Measurements from ENCODE around the gene CRYGN. TPM values are rescaled to one million over a fixed set of nuclear protein-coding genes. Genes with fewer than 3 reads are reported as not detected.
A peak's percentile ranks its signal among the peaks of the same experiment; 100 is the strongest.

Gene CRYGN
- total RNA-seq, 2 experiments from 2014 or later = 0.34 to 0.50 TPM

GRCh38 chr7:151448261-151449252 lies 8.6 kb upstream of the CRYGN start:
- POLR2A ChIA-PET = interaction anchor here (0.7 to 2.5 kb wide), 4 partner anchors 11 to 97 kb away, joined by 3 to 9 read pairs (median 6); no protein-coding TSS in a partner anchor
- no peaks in the 10 kb centered on the region for H3K9me3 Mint-ChIP-seq (ENCODE audit: insufficient read depth)
- peaks cover 6% of the 10 kb centered on the region for H3K27me3 Mint-ChIP-seq (ENCODE audit: low read depth)
- H3K27ac Mint-ChIP-seq = peak overlapping the region; percentile 64
- ATAC-seq = peak; percentile 94
- DNase-seq = peak; percentile 86
- no peaks in the 10 kb centered on the region for H3K36me3 Mint-ChIP-seq (ENCODE audit: low read depth)
- H3K4me1 Mint-ChIP-seq (ENCODE audit: low read depth) = peaks cover 13% of the 10 kb centered on the region
- peak overlapping the region; percentile 59 for H3K4me3 Mint-ChIP-seq
- CTCF ChIA-PET = interaction anchor here (0.6 to 6.1 kb wide), 52 partner anchors 9 to 320 kb away, joined by 3 to 193 read pairs (median 4); partner anchors contain the start of genes CRYGN and NUB1

- no peaks in the 10 kb centered on the region for H3K36me3 Mint-ChIP-seq (ENCODE audit: low read depth)
- H3K4me3 Mint-ChIP-seq = peak overlapping the region; percentile 42
- DNase-seq (no peak), ATAC-seq (no peak)
- H3K4me1 Mint-ChIP-seq (ENCODE audit: low read depth) = peaks cover 9% of the 10 kb centered on the region
- CTCF ChIA-PET = interaction anchor here (0.7 to 6.1 kb wide), 41 partner anchors 9 to 321 kb away, joined by 3 to 193 read pairs (median 5); partner anchors contain the start of genes CRYGN and NUB1
- no peak overlapping the region for H3K27ac Mint-ChIP-seq
- H3K27me3 Mint-ChIP-seq (ENCODE audit: low read depth) = peaks cover 6% of the 10 kb centered on the region
- H3K9me3 Mint-ChIP-seq (ENCODE audit: insufficient read depth) = no peaks in the 10 kb centered on the region
- POLR2A ChIA-PET = interaction anchor here (0.7 to 2.5 kb wide), 4 partner anchors 10 to 96 kb away, joined by 3 to 9 read pairs (median 6); no protein-coding TSS in a partner anchor
These were observed 7.9 kb upstream of the CRYGN start for GRCh38 chr7:151447901-151448260.

GRCh38 chr7:151447312-151447711 lies 7.4 kb upstream of the CRYGN start:
- H3K4me3 Mint-ChIP-seq = no peak overlapping the region
- POLR2A ChIA-PET = interaction anchor here (1.6 to 2.5 kb wide), 2 partner anchors 79 to 95 kb away, joined by 7 to 9 read pairs; no protein-coding TSS in a partner anchor

GRCh38 chr7:151446412-151446811 lies 6.5 kb upstream of the CRYGN start:
- no peak for ATAC-seq
- Mint-ChIP-seq H3K36me3 (ENCODE audit: low read depth) (no peaks in the 10 kb centered on the region), H3K4me1 (ENCODE audit: low read depth) (peaks cover 16% of the 10 kb centered on the region), H3K27ac (no peak overlapping the region), H3K9me3 (ENCODE audit: insufficient read depth) (no peaks in the 10 kb centered on the region), H3K27me3 (ENCODE audit: low read depth) (peaks cover 6% of the 10 kb centered on the region), H3K4me3 (no peak overlapping the region)
- POLR2A ChIA-PET = no interaction called here
- no peak for DNase-seq
- CTCF ChIA-PET = interaction anchor here (1.0 kb wide), 1 partner anchor 78 kb away, joined by 4 read pairs; no protein-coding TSS in a partner anchor

More at GRCh38 chr7:151447312-151447711, 7.4 kb upstream of the CRYGN start:
- no peak for DNase-seq
- H3K36me3 Mint-ChIP-seq (ENCODE audit: low read depth) = no peaks in the 10 kb centered on the region
- no peak for ATAC-seq
- H3K27me3 Mint-ChIP-seq (ENCODE audit: low read depth) = peaks cover 6% of the 10 kb centered on the region
- H3K9me3 Mint-ChIP-seq (ENCODE audit: insufficient read depth) = no peaks in the 10 kb centered on the region
- no peak overlapping the region for H3K27ac Mint-ChIP-seq
- H3K4me1 Mint-ChIP-seq (ENCODE audit: low read depth) = peaks cover 9% of the 10 kb centered on the region
- CTCF ChIA-PET = interaction anchor here (1.0 to 6.1 kb wide), 15 partner anchors 9 to 184 kb away, joined by 3 to 193 read pairs (median 8); partner anchors contain the start of gene CRYGN

- no peak overlapping the region for H3K4me3 Mint-ChIP-seq
- H3K36me3 Mint-ChIP-seq (ENCODE audit: low read depth) = no peaks in the 10 kb centered on the region
- ChIA-PET CTCF (interaction anchor here (0.8 to 1.8 kb wide), 5 partner anchors 63 to 316 kb away, joined by 3 to 9 read pairs (median 3); no protein-coding TSS in a partner anchor), POLR2A (interaction anchor here (0.8 kb wide), 1 partner anchor 16 kb away, joined by 5 read pairs; no protein-coding TSS in a partner anchor)
- peaks cover 27% of the 10 kb centered on the region for H3K4me1 Mint-ChIP-seq (ENCODE audit: low read depth)
- no peaks in the 10 kb centered on the region for H3K9me3 Mint-ChIP-seq (ENCODE audit: insufficient read depth)
- DNase-seq = no peak
- ATAC-seq = no peak
- H3K27ac Mint-ChIP-seq = no peak overlapping the region
- H3K27me3 Mint-ChIP-seq (ENCODE audit: low read depth) = peaks cover 7% of the 10 kb centered on the region
These were observed 4.7 kb upstream of the CRYGN start for GRCh38 chr7:151444632-151445031.

GRCh38 chr7:151442776-151443496 lies 3.0 kb upstream of the CRYGN start:
- ChIA-PET POLR2A (no interaction called here), CTCF (interaction anchor here (0.8 to 2.8 kb wide), 4 partner anchors 10 to 127 kb away, joined by 4 to 14 read pairs (median 6); no protein-coding TSS in a partner anchor)
- Mint-ChIP-seq H3K4me1 (ENCODE audit: low read depth) (peaks cover 22% of the 10 kb centered on the region), H3K27me3 (ENCODE audit: low read depth) (peaks cover 5% of the 10 kb centered on the region), H3K36me3 (ENCODE audit: low read depth) (no peaks in the 10 kb centered on the region), H3K9me3 (ENCODE audit: insufficient read depth) (no peaks in the 10 kb centered on the region), H3K27ac (no peak overlapping the region), H3K4me3 (no peak overlapping the region)
- DNase-seq (no peak), ATAC-seq (no peak)

GRCh38 chr7:151440799-151441445 lies 981 bp upstream of the CRYGN start:
- Mint-ChIP-seq H3K36me3 (ENCODE audit: low read depth) (no peaks in the 10 kb centered on the region), H3K4me3 (peak overlapping the region; percentile 17), H3K27me3 (ENCODE audit: low read depth) (peaks cover 5% of the 10 kb centered on the region), H3K4me1 (ENCODE audit: low read depth) (peaks cover 20% of the 10 kb centered on the region), H3K27ac (peak overlapping the region; percentile 81), H3K9me3 (ENCODE audit: insufficient read depth) (no peaks in the 10 kb centered on the region)
- DNase-seq (no peak), ATAC-seq (peak; percentile 20)
- ChIA-PET CTCF (interaction anchor here (1.1 to 2.8 kb wide), 8 partner anchors 8 to 197 kb away, joined by 3 to 14 read pairs (median 5); no protein-coding TSS in a partner anchor), POLR2A (interaction anchor here (0.7 to 1.4 kb wide), 2 partner anchors 30 to 88 kb away, joined by 4 to 5 read pairs; no protein-coding TSS in a partner anchor)

- ATAC-seq (no peak), DNase-seq (no peak)
- Mint-ChIP-seq H3K4me3 (peak overlapping the region; percentile 25), H3K4me1 (ENCODE audit: low read depth) (peaks cover 20% of the 10 kb centered on the region), H3K9me3 (ENCODE audit: insufficient read depth) (no peaks in the 10 kb centered on the region), H3K27me3 (ENCODE audit: low read depth) (peaks cover 5% of the 10 kb centered on the region), H3K27ac (no peak overlapping the region), H3K36me3 (ENCODE audit: low read depth) (no peaks in the 10 kb centered on the region)
- POLR2A ChIA-PET = no interaction called here
- CTCF ChIA-PET = interaction anchor here (0.6 to 5.1 kb wide), 4 partner anchors 10 to 123 kb away, joined by 3 to 29 read pairs (median 4); no protein-coding TSS in a partner anchor
These were observed 908 bp downstream of the CRYGN start for GRCh38 chr7:151438864-151439601.

- Mint-ChIP-seq H3K4me1 (ENCODE audit: low read depth) (peaks cover 27% of the 10 kb centered on the region), H3K27ac (no peak overlapping the region), H3K4me3 (no peak overlapping the region), H3K9me3 (ENCODE audit: insufficient read depth) (no peaks in the 10 kb centered on the region), H3K27me3 (ENCODE audit: low read depth) (peaks cover 5% of the 10 kb centered on the region), H3K36me3 (ENCODE audit: low read depth) (no peaks in the 10 kb centered on the region)
- DNase-seq (no peak), ATAC-seq (no peak)
- CTCF ChIA-PET = interaction anchor here (0.9 to 5.1 kb wide), 2 partner anchors 11 to 128 kb away, joined by 3 to 29 read pairs; no protein-coding TSS in a partner anchor
- POLR2A ChIA-PET = interaction anchor here (0.6 to 1.1 kb wide), 2 partner anchors 10 to 369 kb away, joined by 3 to 5 read pairs; no protein-coding TSS in a partner anchor
These were observed 1.9 kb downstream of the CRYGN start for GRCh38 chr7:151437866-151438516.

- ChIA-PET CTCF (interaction anchor here (5.1 kb wide), 1 partner anchor 11 kb away, joined by 29 read pairs; no protein-coding TSS in a partner anchor), POLR2A (interaction anchor here (1.1 kb wide), 1 partner anchor 11 kb away, joined by 5 read pairs; no protein-coding TSS in a partner anchor)
- no peak for ATAC-seq
- Mint-ChIP-seq H3K4me1 (ENCODE audit: low read depth) (peaks cover 35% of the 10 kb centered on the region), H3K27ac (no peak overlapping the region), H3K4me3 (no peak overlapping the region), H3K9me3 (ENCODE audit: insufficient read depth) (no peaks in the 10 kb centered on the region), H3K27me3 (ENCODE audit: low read depth) (peaks cover 5% of the 10 kb centered on the region), H3K36me3 (ENCODE audit: low read depth) (no peaks in the 10 kb centered on the region)
- DNase-seq = no peak
These were observed 2.8 kb downstream of the CRYGN start for GRCh38 chr7:151437159-151437553.
